B cell (primary cell): Measurements from ENCODE around the gene RABGAP1L. TPM values are rescaled to one million over a fixed set of nuclear protein-coding genes. Genes with fewer than 3 reads are reported as not detected.
A peak's percentile ranks its signal among the peaks of the same experiment; 100 is the strongest.

Experiments
- ATAC-seq: fragments of 200-7000 bp; cut with Tn5 transposase; one replicate; pipeline ENCODE4 v1.10.0; 2021; ENCODE audit warnings: low read depth, mild to moderate bottlenecking, moderate number of reproducible peaks, moderate library complexity
- CTCF ChIA-PET: fragments of 350-600 bp; sonication (Branson Sonifier 250); formaldehyde crosslinking; loops from one replicate; lab custom pipeline; 2021; ENCODE audit warnings: antibody characterized with exemption, inconsistent platforms; lab: Charles Lee
- POLR2A ChIA-PET: fragments of 350-600 bp; sonication (Branson Sonifier 250); formaldehyde crosslinking; loops from one replicate; lab custom pipeline; 2021; ENCODE audit warnings: antibody characterized with exemption; lab: Charles Lee
- DNase-seq: peaks from one replicate; pipeline ENCODE4 v3.0.0; 2013
- H2AFZ ChIP-seq: 2 replicates; pipeline ENCODE4 v1.6.1; 2012; ENCODE audit warnings: mild to moderate bottlenecking, low read depth, low read length; ENCODE audit not compliant: insufficient read depth, poor library complexity, severe bottlenecking
- H3K27ac ChIP-seq, 2 donors: 1 replicate in 1 of 2; 2 replicates in 1 of 2; pipeline ENCODE4 v1.5.1; 2012 to 2013; ENCODE audit warnings: low read length in 2 of 2, mild to moderate bottlenecking in 2 of 2, moderate library complexity in 1 of 2
- H3K27me3 ChIP-seq, 4 experiments: fragments of 200-600 bp in 1 of 4; sonication (generic) in 1 of 4; replicated peaks in 1 of 4; 1 replicate in 2 of 4; 2 replicates in 2 of 4; pipeline versions ENCODE4 v1.6.1 to v1.7.0; 2013 to 2016; ENCODE audit warnings: low read length in 3 of 4, mild to moderate bottlenecking in 2 of 4, mixed read lengths in 1 of 4, moderate library complexity in 1 of 4; ENCODE audit not compliant: insufficient read depth in 4 of 4, control insufficient read depth in 3 of 4; ENCODE audit errors: control extremely low read depth in 1 of 4
- H3K36me3 ChIP-seq, 2 experiments: replicated peaks in 1 of 2; 1 replicate in 1 of 2; 2 replicates in 1 of 2; pipeline versions ENCODE4 v1.6.1 to v1.7.1; 2013; ENCODE audit warnings: low read length in 1 of 2; ENCODE audit not compliant: insufficient read depth in 2 of 2, control insufficient read depth in 1 of 2; ENCODE audit errors: control extremely low read depth in 1 of 2, extremely low read depth in 1 of 2
- H3K4me1 ChIP-seq, 2 donors: fragments of 200-600 bp in 1 of 2; sonication (generic) in 1 of 2; 1 replicate in 1 of 2; 2 replicates in 1 of 2; pipeline versions ENCODE4 v1.5.1 to v1.6.1; 2013 to 2017; ENCODE audit warnings: low read length in 2 of 2; ENCODE audit not compliant: control insufficient read depth in 2 of 2, insufficient read depth in 2 of 2
- H3K4me2 ChIP-seq: replicated peaks from 2 replicates; pipeline ENCODE3; 2012; ENCODE audit warnings: mild to moderate bottlenecking, low read depth, low read length; ENCODE audit not compliant: poor library complexity, severe bottlenecking
- H3K4me3 ChIP-seq, 5 experiments: fragments of 200-600 bp in 1 of 5; sonication (generic) in 1 of 5; 1 replicate in 3 of 5; 2 replicates in 2 of 5; pipeline versions ENCODE4 v1.5.1 to v1.7.0; 2011 to 2016; ENCODE audit warnings: low read length in 4 of 5, mild to moderate bottlenecking in 4 of 5, low read depth in 2 of 5, control low read depth in 1 of 5, moderate library complexity in 1 of 5; ENCODE audit not compliant: insufficient read depth in 1 of 5; ENCODE audit errors: control extremely low read depth in 1 of 5, extremely low read depth in 1 of 5
- H3K79me2 ChIP-seq: fragments of 200-600 bp; sonication (generic); one replicate; pipeline ENCODE4 v1.6.0; 2016; ENCODE audit warnings: low read length; ENCODE audit not compliant: control insufficient read depth, insufficient read depth
- H3K9ac ChIP-seq: fragments of 200-600 bp; sonication (generic); 2 replicates; pipeline ENCODE4 v1.6.1; 2017; ENCODE audit warnings: mild to moderate bottlenecking, low read length, moderate library complexity
- H3K9me3 ChIP-seq, 3 donors: one replicate each; pipeline versions ENCODE4 v1.6.1 to v1.7.1; 2013; ENCODE audit warnings: low read length in 2 of 3; ENCODE audit not compliant: control insufficient read depth in 2 of 3, insufficient read depth in 1 of 3; ENCODE audit errors: control extremely low read depth in 1 of 3
- H4K20me1 ChIP-seq: 2 replicates; pipeline ENCODE4 v1.6.0; 2012; ENCODE audit warnings: mild to moderate bottlenecking, low read length; ENCODE audit not compliant: insufficient read depth, control insufficient read depth, poor library complexity, severe bottlenecking
- H3K27ac Mint-ChIP-seq: one replicate; pipeline ENCODE4 v1.8.0; 2021; ENCODE audit warnings: mixed read lengths
- H3K27me3 Mint-ChIP-seq: one replicate; pipeline ENCODE4 v1.8.0; 2021; ENCODE audit warnings: mixed read lengths
- H3K4me1 Mint-ChIP-seq: one replicate; pipeline ENCODE4 v1.8.0; 2021; ENCODE audit warnings: mixed read lengths
- H3K4me3 Mint-ChIP-seq: one replicate; pipeline ENCODE4 v1.8.0; 2021; ENCODE audit warnings: mixed read lengths
- H3K9me3 Mint-ChIP-seq: one replicate; pipeline ENCODE4 v1.8.0; 2022; ENCODE audit warnings: mixed read lengths; ENCODE audit not compliant: insufficient read depth
- CTCF ChIP-seq: fragments of 200-600 bp; IDR thresholded peaks from one replicate; pipeline ENCODE4 v1.8.0; 2022; ENCODE audit warnings: antibody characterized with exemption, mild to moderate bottlenecking
- EZH2 ChIP-seq: IDR thresholded peaks from 2 replicates; pipeline ENCODE4 v1.6.1; 2012; ENCODE audit warnings: borderline replicate concordance, low read depth, mild to moderate bottlenecking, moderate library complexity, low read length; ENCODE audit not compliant: insufficient read depth, poor library complexity, severe bottlenecking
- WGBS: methylation state at CpG from one replicate; pipeline ENCODE4 v1.1.5; 2013; ENCODE audit warnings: missing lambda C conversion rate; ENCODE audit not compliant: insufficient coverage; 5-methylcytosine and 5-hydroxymethylcytosine counted together
- intact Hi-C: fragments of 100-400 bp; cut with micrococcal nuclease; formaldehyde crosslinking; loops from one replicate; pipeline ENCODE4 v1.10.0; 2022
- polyA plus RNA-seq: library from polyadenylated mRNA; depleted of rRNA; stranded (reverse); fragments of >200 nt; gene quantifications from 2 replicates; pipeline ENCODE4 v1.2.3, GENCODE V29; 2012
- total RNA-seq, 2 donors: library from RNA; stranded (reverse); fragments of 120-200 nt in 1 of 2; gene quantifications; 1 replicate in 1 of 2; 2 replicates in 1 of 2; pipeline versions ENCODE4 v1.2.3 to v1.2.4, GENCODE V29; 2013 to 2022

Gene RABGAP1L
- total and polyA plus RNA-seq, 2 donors (not counting 1 experiment from before 2014, with no cell fraction given): 34.9 to 159 TPM

GRCh38 chr1:174258148-174258550 is 98.8 kb downstream of the RABGAP1L start:
- POLR2A ChIA-PET: interaction anchor here (0.7 kb wide), 1 partner anchor 486 kb away, joined by 3 read pairs; no protein-coding TSS in a partner anchor
- TF ChIP-seq CTCF (peak; percentile 76), EZH2 (no peak)
- no peak overlapping the region for H3K9ac ChIP-seq
- H3K4me3 Mint-ChIP-seq: no peak overlapping the region
- H3K27ac Mint-ChIP-seq: no peak overlapping the region
- ATAC-seq (no peak), DNase-seq (peak; percentile 58)
- H4K20me1 ChIP-seq: no peaks in the 10 kb centered on the region
- H2AFZ ChIP-seq: no peak overlapping the region
- peaks cover 3% of the 10 kb centered on the region for H3K9me3 Mint-ChIP-seq
- no peaks in the 10 kb centered on the region for H3K27me3 Mint-ChIP-seq
- no peak overlapping the region for H3K4me2 ChIP-seq
- H3K36me3 ChIP-seq: peaks cover 0 to 11% of the 10 kb centered on the region in 2 experiments
- H3K4me3 ChIP-seq: no peak overlapping the region
- intact Hi-C loops: loop anchor here (1.0 to 5.0 kb wide), 2 partner anchors 486 to 869 kb away; no protein-coding TSS in a partner anchor
- no peaks in the 10 kb centered on the region for H3K27me3 ChIP-seq
- H3K27ac ChIP-seq: no peak overlapping the region
- no peaks in the 10 kb centered on the region for H3K9me3 ChIP-seq
- peaks cover 4% of the 10 kb centered on the region in 2 donors for H3K4me1 ChIP-seq
- WGBS: no CpG with 5 or more reads among the region's 1 CpG
- no peaks in the 10 kb centered on the region for H3K79me2 ChIP-seq
- peaks cover 7% of the 10 kb centered on the region for H3K4me1 Mint-ChIP-seq
- CTCF ChIA-PET: interaction anchor here (0.5 to 3.2 kb wide), 9 partner anchors 9 to 490 kb away, joined by 3 to 33 read pairs (median 4); no protein-coding TSS in a partner anchor

GRCh38 chr1:174262349-174263241 is 103.3 kb downstream of the RABGAP1L start:
- peak overlapping the region; percentile 46 for H2AFZ ChIP-seq
- ATAC-seq: peak; percentile 62
- H3K4me3 ChIP-seq: no peak overlapping the region
- no peaks in the 10 kb centered on the region for H3K27me3 ChIP-seq
- CTCF ChIA-PET: interaction anchor here (0.6 to 2.7 kb wide), 40 partner anchors 10 to 889 kb away, joined by 3 to 109 read pairs (median 5); no protein-coding TSS in a partner anchor
- WGBS: 61% methylated on average over 3 of the region's 3 CpGs
- Mint-ChIP-seq H3K27ac (peak overlapping the region; percentile 67), H3K4me3 (no peak overlapping the region), H3K27me3 (no peaks in the 10 kb centered on the region), H3K9me3 (no peaks in the 10 kb centered on the region), H3K4me1 (peaks cover 20% of the 10 kb centered on the region)
- no peaks in the 10 kb centered on the region for H3K79me2 ChIP-seq
- intact Hi-C loops: loop anchor here (1.0 to 10.0 kb wide), 4 partner anchors 292 to 732 kb away; partner anchors contain the start of gene CACYBP
- H3K9me3 ChIP-seq: no peaks in the 10 kb centered on the region
- H3K9ac ChIP-seq: no peak overlapping the region
- H3K4me1 ChIP-seq: peaks cover 4 to 9% of the 10 kb centered on the region in 2 donors
- peak; percentile 81 for TF ChIP-seq CTCF
- no peak for TF ChIP-seq EZH2
- DNase-seq: peak; percentile 58
- no peak overlapping the region for H3K27ac ChIP-seq
- H3K36me3 ChIP-seq: no peaks in the 10 kb centered on the region
- H3K4me2 ChIP-seq: peak overlapping the region; percentile 17
- POLR2A ChIA-PET: interaction anchor here (1.0 kb wide), 1 partner anchor 736 kb away, joined by 3 read pairs; no protein-coding TSS in a partner anchor
- H4K20me1 ChIP-seq: no peaks in the 10 kb centered on the region
